Measurements from ENCODE around the gene ABCC4. TPM values are rescaled to one million over a fixed set of nuclear protein-coding genes. Genes with fewer than 3 reads are reported as not detected.

Gene ABCC4
- total RNA-seq, 1 donor from 2014 or later: 19.0 TPM

DNA sequence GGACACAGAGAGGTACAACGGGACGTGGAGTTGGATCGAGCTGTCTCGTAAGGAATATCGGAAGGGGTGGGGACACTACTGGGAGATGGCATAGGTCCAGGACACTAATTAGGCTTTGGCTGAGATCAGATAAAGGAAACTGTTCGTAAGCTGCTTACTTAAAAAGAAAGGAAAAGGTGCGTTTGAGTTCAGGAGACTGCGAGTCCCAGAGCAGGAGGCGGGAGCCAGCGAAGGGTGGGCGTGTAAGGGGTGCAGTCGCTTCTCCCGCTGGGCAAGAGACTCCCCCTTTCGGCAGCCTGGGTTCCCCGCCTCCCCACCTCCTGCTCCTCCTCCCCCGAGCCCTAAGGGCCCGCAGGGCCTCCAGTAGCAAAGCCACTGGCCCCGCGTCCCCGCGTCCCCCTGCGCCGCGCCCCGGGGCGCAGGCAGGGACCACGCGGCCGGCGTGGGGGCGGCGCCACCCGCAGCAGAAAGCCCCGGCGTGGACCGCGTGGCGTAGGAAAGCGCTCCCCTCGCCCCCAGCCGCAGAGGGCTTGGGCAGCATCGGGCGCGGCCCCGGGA, 547 bp downstream of the ABCC4 start:
- DNase-seq (ENCODE audit: low spot score): peak; percentile 20
- H3K27me3 Mint-ChIP-seq (ENCODE audit: unreplicated experiment): peaks cover 17% of the 10 kb centered on the region

DNA sequence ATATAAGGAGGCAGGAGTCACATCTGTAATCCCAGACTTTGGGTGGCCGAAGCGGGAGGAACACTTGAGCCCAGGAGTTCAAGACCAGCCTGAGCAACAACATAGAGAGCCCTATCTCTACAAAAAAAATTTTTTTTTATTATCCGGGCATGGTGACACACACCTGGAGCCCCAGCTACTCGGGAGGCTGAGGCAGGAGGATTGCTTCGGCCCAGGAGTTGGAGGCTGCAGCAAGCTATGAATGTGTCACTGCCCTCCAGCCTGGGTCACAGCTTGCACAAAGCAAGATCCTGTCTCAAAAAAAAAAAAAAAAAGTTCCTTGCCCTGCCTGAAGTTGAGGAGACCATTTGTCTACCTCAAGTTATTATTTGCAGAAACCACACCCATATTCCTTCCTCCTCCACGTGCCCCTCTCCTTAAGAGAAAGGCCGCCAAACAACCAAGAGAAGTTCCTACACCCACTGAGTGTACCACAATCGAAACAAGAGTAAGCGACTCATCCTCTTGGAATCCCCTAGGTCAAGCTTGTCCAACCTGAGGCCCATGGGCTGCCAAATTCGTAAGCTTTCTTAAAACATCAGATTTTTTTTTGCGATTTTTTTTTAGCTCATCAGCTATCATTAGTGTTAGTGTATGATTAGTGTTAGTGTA, 2.2 kb downstream of the ABCC4 start:
- no peaks in the 10 kb centered on the region for H3K9me3 Mint-ChIP-seq (ENCODE audit: unreplicated experiment)
- peaks cover 19% of the 10 kb centered on the region for H3K4me1 Mint-ChIP-seq (ENCODE audit: unreplicated experiment)
- TF ChIP-seq CTCF (IDR thresholded peaks at IDR 0.05; ENCODE audit: unreplicated experiment): no peak
- H3K27me3 Mint-ChIP-seq (ENCODE audit: unreplicated experiment): peaks cover 16% of the 10 kb centered on the region
- H3K27ac Mint-ChIP-seq (ENCODE audit: unreplicated experiment): no peak overlapping the region
- no peak for DNase-seq (ENCODE audit: low spot score)
- peaks cover 5% of the 10 kb centered on the region for H3K36me3 Mint-ChIP-seq (ENCODE audit: low read depth, unreplicated experiment)
- peak overlapping the region; percentile 19 for H3K4me3 Mint-ChIP-seq (ENCODE audit: unreplicated experiment)

More for the DNA sequence above, 547 bp downstream of the ABCC4 start:
- Mint-ChIP-seq H3K36me3 (ENCODE audit: low read depth, unreplicated experiment) (peaks cover 8% of the 10 kb centered on the region), H3K27ac (ENCODE audit: unreplicated experiment) (peak overlapping the region; percentile 50), H3K4me1 (ENCODE audit: unreplicated experiment) (peaks cover 23% of the 10 kb centered on the region), H3K9me3 (ENCODE audit: unreplicated experiment) (no peaks in the 10 kb centered on the region), H3K4me3 (ENCODE audit: unreplicated experiment) (peak overlapping the region; percentile 93)
- no peak for TF ChIP-seq CTCF (IDR thresholded peaks at IDR 0.05; ENCODE audit: unreplicated experiment)

DNA sequence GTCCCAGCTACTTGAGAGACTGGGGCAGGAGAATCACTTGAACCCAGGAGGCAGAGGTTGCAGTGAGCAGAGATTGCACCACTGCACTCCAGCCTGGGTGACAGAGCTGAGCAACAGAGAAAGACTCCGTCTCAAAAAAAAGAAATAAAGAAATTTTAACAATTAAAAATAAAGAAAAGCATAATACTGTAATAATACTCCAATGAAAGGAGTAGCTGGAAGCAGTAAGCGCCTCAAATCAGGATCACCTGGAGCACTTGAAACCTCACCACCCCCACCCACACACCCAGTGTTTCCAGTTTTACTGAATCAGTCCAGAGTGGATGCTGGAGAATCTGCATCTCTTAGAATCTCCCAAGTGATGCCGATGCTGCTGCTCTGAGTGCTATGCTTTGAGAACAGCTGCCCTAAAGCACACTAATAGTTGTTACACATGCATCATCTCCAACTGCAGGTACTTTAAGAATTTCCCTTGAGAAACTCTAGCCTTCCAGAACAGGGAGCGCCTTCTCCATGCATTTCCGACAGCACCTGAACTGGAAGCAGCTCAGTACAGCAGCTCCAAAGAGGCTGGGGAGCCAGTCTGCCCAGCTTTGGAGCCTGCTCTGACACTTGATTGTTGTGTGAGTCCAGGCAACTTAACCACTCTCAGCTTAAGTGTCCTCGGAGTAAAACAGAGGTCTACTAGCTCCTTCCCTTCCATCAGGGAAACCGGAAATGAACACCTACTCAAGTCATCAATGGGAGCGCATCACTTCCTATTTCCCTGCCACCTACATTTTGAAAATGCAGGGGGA, 2.9 kb downstream of the ABCC4 start:
- Mint-ChIP-seq H3K27ac (ENCODE audit: unreplicated experiment) (no peak overlapping the region), H3K27me3 (ENCODE audit: unreplicated experiment) (peaks cover 16% of the 10 kb centered on the region), H3K4me1 (ENCODE audit: unreplicated experiment) (peaks cover 19% of the 10 kb centered on the region), H3K36me3 (ENCODE audit: low read depth, unreplicated experiment) (peaks cover 5% of the 10 kb centered on the region), H3K4me3 (ENCODE audit: unreplicated experiment) (no peak overlapping the region), H3K9me3 (ENCODE audit: unreplicated experiment) (no peaks in the 10 kb centered on the region)
- DNase-seq (ENCODE audit: low spot score): no peak
- TF ChIP-seq CTCF (IDR thresholded peaks at IDR 0.05; ENCODE audit: unreplicated experiment): no peak

GRCh38 chr13:95296326-95296925, 4.8 kb downstream of the ABCC4 start:
- Mint-ChIP-seq H3K36me3 (ENCODE audit: low read depth, unreplicated experiment) (peaks cover 14% of the 10 kb centered on the region), H3K9me3 (ENCODE audit: unreplicated experiment) (no peaks in the 10 kb centered on the region), H3K27me3 (ENCODE audit: unreplicated experiment) (peaks cover 11% of the 10 kb centered on the region), H3K27ac (ENCODE audit: unreplicated experiment) (no peak overlapping the region), H3K4me1 (ENCODE audit: unreplicated experiment) (peaks cover 12% of the 10 kb centered on the region), H3K4me3 (ENCODE audit: unreplicated experiment) (no peak overlapping the region)
- peak; percentile 68 for DNase-seq (ENCODE audit: low spot score)
- TF ChIP-seq CTCF (IDR thresholded peaks at IDR 0.05; ENCODE audit: unreplicated experiment): peak; percentile 53

All from endothelial cell (in vitro differentiated cells).